Hepatocyte (in vitro differentiated cells): ENCODE data around the gene TFEB. TPM values are rescaled to one million over a fixed set of nuclear protein-coding genes. Genes with fewer than 3 reads are reported as not detected.

Source experiments
- DNase-seq: peaks from one replicate; pipeline ENCODE4 v3.0.0-alpha.2; 2016; ENCODE audit warnings: low spot score
- H2AFZ ChIP-seq: fragments of 200-600 bp; sonication (generic); 2 replicates; pipeline ENCODE4 v1.6.0; 2016; ENCODE audit warnings: antibody characterized with exemption, mild to moderate bottlenecking
- H3K27ac ChIP-seq: fragments of 200-600 bp; sonication (generic); 2 replicates; pipeline ENCODE4 v1.5.1; 2016; ENCODE audit warnings: mild to moderate bottlenecking
- H3K27me3 ChIP-seq: fragments of 200-600 bp; sonication (generic); 2 replicates; pipeline ENCODE4 v1.6.1; 2016
- H3K36me3 ChIP-seq: fragments of 200-600 bp; sonication (generic); replicated peaks from 2 replicates; pipeline ENCODE4 v1.5.1; 2016; ENCODE audit warnings: low read depth; ENCODE audit not compliant: insufficient read depth
- H3K4me1 ChIP-seq: fragments of 200-600 bp; sonication (generic); 2 replicates; pipeline ENCODE4 v1.5.1; 2016; ENCODE audit warnings: mild to moderate bottlenecking, moderate library complexity; ENCODE audit not compliant: insufficient read depth
- H3K4me2 ChIP-seq: fragments of 200-600 bp; sonication (generic); 2 replicates; pipeline ENCODE4 v1.6.0; 2016
- H3K4me3 ChIP-seq: fragments of 200-600 bp; sonication (generic); 2 replicates; pipeline ENCODE4 v1.5.1; 2016; ENCODE audit warnings: mild to moderate bottlenecking
- H3K79me2 ChIP-seq: fragments of 200-600 bp; sonication (generic); 2 replicates; pipeline ENCODE4 v1.6.0; 2017; ENCODE audit warnings: mild to moderate bottlenecking
- H3K9me2 ChIP-seq: fragments of 200-600 bp; sonication (generic); replicated peaks from 2 replicates; pipeline ENCODE4 v1.6.0; 2017; ENCODE audit warnings: mild to moderate bottlenecking; ENCODE audit not compliant: insufficient read depth
- H3K9me3 ChIP-seq: fragments of 200-600 bp; sonication (generic); 2 replicates; pipeline ENCODE4 v1.5.1; 2016; ENCODE audit warnings: low read depth, mild to moderate bottlenecking
- H4K20me1 ChIP-seq: fragments of 200-600 bp; sonication (generic); 2 replicates; pipeline ENCODE4 v1.6.0; 2016; ENCODE audit warnings: mild to moderate bottlenecking; ENCODE audit not compliant: insufficient read depth, poor library complexity, severe bottlenecking
- CTCF ChIP-seq: fragments of 200-600 bp; sonication (generic); IDR thresholded peaks from 2 replicates; pipeline ENCODE4 v1.5.1; 2016; ENCODE audit warnings: antibody characterized with exemption, mild to moderate bottlenecking; ENCODE audit not compliant: poor library complexity
- EZH2 ChIP-seq: fragments of 200-600 bp; sonication (generic); IDR thresholded peaks from 2 replicates; pipeline ENCODE4 v1.6.1; 2016; ENCODE audit warnings: antibody characterized with exemption, mild to moderate bottlenecking, borderline replicate concordance
- EZH2phosphoT487 ChIP-seq: fragments of 200-600 bp; sonication (generic); IDR thresholded peaks from one replicate; pipeline ENCODE4 v1.6.1; 2018; ENCODE audit warnings: antibody characterized with exemption, mild to moderate bottlenecking, low read depth, moderate library complexity; ENCODE audit not compliant: unreplicated experiment, severe bottlenecking
- WGBS: methylation state at CpG from one replicate; pipeline ENCODE4 v1.1.6; 2016; ENCODE audit warnings: low lambda C conversion rate; ENCODE audit errors: missing lambda C conversion rate; 5-methylcytosine and 5-hydroxymethylcytosine counted together
- polyA plus RNA-seq: library from polyadenylated mRNA; unstranded; fragments of >200 nt; fragmentation: Nextera tagmentation; extraction: Ambion mirVana; gene quantifications from 2 replicates; pipeline ENCODE4 v1.2.1, GENCODE V29; 2016
- total RNA-seq: library from RNA; depleted of rRNA; stranded (reverse); fragments of >200 nt; gene quantifications from 2 replicates; pipeline ENCODE4 v1.2.3, GENCODE V29; 2014

Gene TFEB
- total and polyA plus RNA-seq, 2 experiments from 2014 or later, result 14.2 to 32.7 TPM

GRCh38 chr6:41677124-41677921 lies 58.1 kb downstream of the TFEB start:
- H3K27ac ChIP-seq, result no peak overlapping the region
- no peaks in the 10 kb centered on the region for H3K9me3 ChIP-seq

GRCh38 chr6:41676431-41676830 lies 59.0 kb downstream of the TFEB start:
- H3K79me2 ChIP-seq, result no peaks in the 10 kb centered on the region
- no peaks in the 10 kb centered on the region for H3K9me3 ChIP-seq
- no peaks in the 10 kb centered on the region for H3K27me3 ChIP-seq
- no peaks in the 10 kb centered on the region for H4K20me1 ChIP-seq
- no peak overlapping the region for H3K4me2 ChIP-seq
- H3K36me3 ChIP-seq, result no peaks in the 10 kb centered on the region
- no peaks in the 10 kb centered on the region for H3K4me1 ChIP-seq
- WGBS, result 88% methylated on average over 5 of the region's 5 CpGs
- H2AFZ ChIP-seq, result no peak overlapping the region
- no peak overlapping the region for H3K4me3 ChIP-seq
- DNase-seq, result no peak
- H3K9me2 ChIP-seq, result no peaks in the 10 kb centered on the region
- TF ChIP-seq CTCF (no peak), EZH2phosphoT487 (no peak), EZH2 (no peak)
- no peak overlapping the region for H3K27ac ChIP-seq

More at GRCh38 chr6:41677124-41677921, 58.1 kb downstream of the TFEB start:
- TF ChIP-seq CTCF (no peak), EZH2phosphoT487 (no peak), EZH2 (no peak)
- H3K27me3 ChIP-seq, result no peaks in the 10 kb centered on the region
- H3K36me3 ChIP-seq, result no peaks in the 10 kb centered on the region
- H3K4me1 ChIP-seq, result no peaks in the 10 kb centered on the region
- H4K20me1 ChIP-seq, result no peaks in the 10 kb centered on the region
- no peaks in the 10 kb centered on the region for H3K9me2 ChIP-seq
- H2AFZ ChIP-seq, result no peak overlapping the region
- 57% methylated on average over 25 of the region's 25 CpGs for WGBS
- DNase-seq, result no peak
- no peak overlapping the region for H3K4me2 ChIP-seq
- H3K4me3 ChIP-seq, result no peak overlapping the region
- no peaks in the 10 kb centered on the region for H3K79me2 ChIP-seq

GRCh38 chr6:41675992-41676391 lies 59.4 kb downstream of the TFEB start:
- no peak overlapping the region for H3K4me2 ChIP-seq
- no peaks in the 10 kb centered on the region for H4K20me1 ChIP-seq
- H3K79me2 ChIP-seq, result no peaks in the 10 kb centered on the region
- no peaks in the 10 kb centered on the region for H3K4me1 ChIP-seq
- H3K27ac ChIP-seq, result no peak overlapping the region
- H3K27me3 ChIP-seq, result no peaks in the 10 kb centered on the region
- no peaks in the 10 kb centered on the region for H3K9me3 ChIP-seq
- 84% methylated on average over 6 of the region's 6 CpGs for WGBS
- TF ChIP-seq CTCF, result no peak
- TF ChIP-seq EZH2phosphoT487, result no peak
- TF ChIP-seq EZH2, result no peak
- no peak overlapping the region for H2AFZ ChIP-seq
- H3K36me3 ChIP-seq, result no peaks in the 10 kb centered on the region
- no peaks in the 10 kb centered on the region for H3K9me2 ChIP-seq
- no peak for DNase-seq
- no peak overlapping the region for H3K4me3 ChIP-seq
